Skeletal muscle cell (primary cell): ENCODE measurements around the gene ANTXR2.
A peak's percentile ranks its signal among the peaks of the same experiment; 100 is the strongest.

Experiments used
- DNase-seq: peaks from one replicate; pipeline ENCODE4 v3.0.0-alpha.2; 2010; ENCODE audit warnings: low read depth
- H3K4me3 ChIP-seq: 2 replicates; pipeline ENCODE4 v1.5.1; 2011; ENCODE audit warnings: low read depth, mild to moderate bottlenecking, control low read depth, low read length, moderate library complexity

ANTXR2 gene

GRCh38 chr4:80035336-80035735 lies 37.7 kb downstream of the ANTXR2 start:
- DNase-seq: no peak
- no peak overlapping the region for H3K4me3 ChIP-seq

GRCh38 chr4:80033581-80033980 lies 39.4 kb downstream of the ANTXR2 start:
- H3K4me3 ChIP-seq: no peak overlapping the region

GRCh38 chr4:80029364-80029763 lies 43.7 kb downstream of the ANTXR2 start:
- H3K4me3 ChIP-seq: no peak overlapping the region
- no peak for DNase-seq

More at GRCh38 chr4:80033581-80033980, 39.4 kb downstream of the ANTXR2 start:
- no peak for DNase-seq

GRCh38 chr4:80027611-80028010 lies 45.4 kb downstream of the ANTXR2 start:
- DNase-seq: no peak
- no peak overlapping the region for H3K4me3 ChIP-seq

- H3K4me3 ChIP-seq: no peak overlapping the region
- DNase-seq: no peak
These were observed 46.9 kb downstream of the ANTXR2 start for GRCh38 chr4:80026100-80026499.

- no peak overlapping the region for H3K4me3 ChIP-seq
- no peak for DNase-seq
These were observed 48.7 kb downstream of the ANTXR2 start for GRCh38 chr4:80024335-80024734.

- DNase-seq: no peak
- no peak overlapping the region for H3K4me3 ChIP-seq
These were observed 50.7 kb downstream of the ANTXR2 start for GRCh38 chr4:80022282-80022681.

- peak; percentile 87 for DNase-seq
- no peak overlapping the region for H3K4me3 ChIP-seq
These were observed 55.7 kb downstream of the ANTXR2 start for GRCh38 chr4:80017125-80017854.

- no peak for DNase-seq
- H3K4me3 ChIP-seq: no peak overlapping the region
These were observed 56.5 kb downstream of the ANTXR2 start for GRCh38 chr4:80016506-80016905.

GRCh38 chr4:80015407-80016189 lies 57.4 kb downstream of the ANTXR2 start:
- H3K4me3 ChIP-seq: no peak overlapping the region
- no peak for DNase-seq

- H3K4me3 ChIP-seq: no peak overlapping the region
- no peak for DNase-seq
These were observed 58.5 kb downstream of the ANTXR2 start for GRCh38 chr4:80014531-80014930.

- H3K4me3 ChIP-seq: no peak overlapping the region
These were observed 60.7 kb downstream of the ANTXR2 start for GRCh38 chr4:80012291-80012690.

GRCh38 chr4:80011636-80012236 lies 61.3 kb downstream of the ANTXR2 start:
- H3K4me3 ChIP-seq: no peak overlapping the region
- DNase-seq: peak; percentile 53

More at GRCh38 chr4:80012291-80012690, 60.7 kb downstream of the ANTXR2 start:
- DNase-seq: no peak

GRCh38 chr4:80010316-80010715 lies 62.7 kb downstream of the ANTXR2 start:
- no peak overlapping the region for H3K4me3 ChIP-seq
- DNase-seq: no peak

- no peak overlapping the region for H3K4me3 ChIP-seq
- DNase-seq: no peak
These were observed 63.2 kb downstream of the ANTXR2 start for GRCh38 chr4:80009806-80010205.

- H3K4me3 ChIP-seq: no peak overlapping the region
- no peak for DNase-seq
These were observed 64.1 kb downstream of the ANTXR2 start for GRCh38 chr4:80008971-80009370.

GRCh38 chr4:80008351-80008750 lies 64.7 kb downstream of the ANTXR2 start:
- no peak for DNase-seq

GRCh38 chr4:80007745-80008149 lies 65.3 kb downstream of the ANTXR2 start:
- DNase-seq: no peak
- no peak overlapping the region for H3K4me3 ChIP-seq

More at GRCh38 chr4:80008351-80008750, 64.7 kb downstream of the ANTXR2 start:
- no peak overlapping the region for H3K4me3 ChIP-seq

GRCh38 chr4:80006935-80007744 lies 65.9 kb downstream of the ANTXR2 start:
- peak; percentile 57 for DNase-seq
- no peak overlapping the region for H3K4me3 ChIP-seq

GRCh38 chr4:80005863-80006262 lies 67.2 kb downstream of the ANTXR2 start:
- no peak for DNase-seq
- H3K4me3 ChIP-seq: no peak overlapping the region
